HUES6 (cell line): ENCODE data around the gene GPR3.
"Not testable (repeated sequence)": the region's sequence is repeated elsewhere in the genome, so short reads cannot be mapped to it uniquely, and the experiment has no call there.

Source experiments
- H3K27ac ChIP-seq: 2 replicates; pipeline ENCODE4 v1.7.0; 2013; ENCODE audit warnings: low read depth, mild to moderate bottlenecking, low read length, inconsistent platforms
- H3K27me3 ChIP-seq: 2 replicates; pipeline ENCODE4 v1.6.1; 2013; ENCODE audit warnings: low read length; ENCODE audit not compliant: control insufficient read depth, insufficient read depth
- H3K36me3 ChIP-seq: 2 replicates; pipeline ENCODE4 v1.6.1; 2013; ENCODE audit warnings: low read length; ENCODE audit not compliant: control insufficient read depth, insufficient read depth
- H3K4me1 ChIP-seq: 2 replicates; pipeline ENCODE4 v1.6.1; 2013; ENCODE audit warnings: low read length; ENCODE audit not compliant: control insufficient read depth, insufficient read depth
- H3K4me3 ChIP-seq: 2 replicates; pipeline ENCODE4 v1.5.1; 2013; ENCODE audit warnings: low read depth, low read length
- H3K9ac ChIP-seq: one replicate; pipeline ENCODE4 v1.6.1; 2013; ENCODE audit warnings: mild to moderate bottlenecking, low read length
- H3K9me3 ChIP-seq: 2 replicates; pipeline ENCODE4 v1.6.1; 2013; ENCODE audit warnings: low read depth, low read length; ENCODE audit not compliant: control insufficient read depth, insufficient read depth

GPR3 gene

DNA sequence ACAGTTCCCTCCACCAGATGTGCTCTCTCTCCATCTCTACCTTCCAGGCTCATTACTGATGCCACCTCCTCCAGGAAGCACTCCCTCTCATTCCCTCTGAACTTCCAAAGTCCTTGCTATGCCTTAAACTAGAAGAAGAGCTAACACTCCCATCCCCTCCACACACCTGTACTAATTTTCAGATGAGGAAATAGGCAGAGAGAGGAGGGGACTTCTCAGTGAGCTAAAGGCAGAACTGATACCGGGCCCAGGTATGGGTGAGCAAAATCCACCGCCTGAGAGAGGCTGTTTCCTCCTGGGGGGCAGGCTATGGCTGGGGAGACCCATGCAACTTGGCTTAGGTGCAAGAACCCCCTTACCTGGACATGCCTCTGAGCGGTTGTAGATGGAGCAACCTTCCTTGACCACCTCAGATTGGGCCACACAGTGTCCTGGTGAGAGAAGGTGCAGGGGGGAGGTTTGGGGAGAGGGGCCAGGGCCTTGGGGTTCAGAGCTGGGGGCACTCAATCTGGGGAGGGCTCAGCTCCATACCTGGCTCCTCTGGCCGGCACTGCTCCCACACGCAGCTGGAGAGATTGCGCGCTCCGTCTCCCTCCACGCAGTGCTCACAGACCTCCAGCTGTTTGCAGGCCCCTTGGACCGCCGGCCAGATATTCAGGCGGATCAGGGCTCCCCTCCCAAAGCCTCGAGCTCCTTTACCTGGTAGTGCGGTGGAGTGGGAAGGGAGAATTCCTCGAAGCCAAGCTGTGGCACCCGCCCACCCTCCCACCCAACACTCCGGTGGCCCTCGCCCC lies 10.3 kb upstream of the GPR3 start:
- Histone ChIP-seq H3K4me3 (no peak overlapping the region), H3K27me3 (peaks cover 19% of the 10 kb centered on the region), H3K9me3 (no peaks in the 10 kb centered on the region), H3K4me1 (peaks cover 8% of the 10 kb centered on the region; the same call in 1 of the 2 replicates), H3K27ac (no peak overlapping the region), H3K9ac (no peak overlapping the region), H3K36me3 (no peaks in the 10 kb centered on the region)

GRCh38 chr1:27383039-27383605 lies 9.3 kb upstream of the GPR3 start, which contains the start of gene CD164L2:
Gene CD164L2, minus strand, starts transcription at chr1:27383333. Its CDS starts 94 bp downstream, at chr1:27383239.
- no peak within 1 kb of the TSS for H3K27ac ChIP-seq
- no peaks in the 10 kb centered on the region for H3K9me3 ChIP-seq
- H3K9ac ChIP-seq: no peak within 1 kb of the TSS
- H3K27me3 ChIP-seq: peaks cover 19% of the 10 kb centered on the region
- H3K36me3 ChIP-seq: no peaks in the 10 kb centered on the region
- H3K4me1 ChIP-seq: peaks cover 8% of the 10 kb centered on the region; the same call in 1 of the 2 replicates
- H3K4me3 ChIP-seq: peak within 1 kb of the TSS; percentile 67

GRCh38 chr1:27383661-27384060 lies 8.8 kb upstream of the GPR3 start:
- Histone ChIP-seq H3K9me3 (no peaks in the 10 kb centered on the region), H3K27ac (no peak overlapping the region), H3K36me3 (no peaks in the 10 kb centered on the region), H3K27me3 (peaks cover 19% of the 10 kb centered on the region), H3K4me3 (peak overlapping the region; percentile 67), H3K9ac (no peak overlapping the region), H3K4me1 (peaks cover 8% of the 10 kb centered on the region; the same call in 1 of the 2 replicates)

DNA sequence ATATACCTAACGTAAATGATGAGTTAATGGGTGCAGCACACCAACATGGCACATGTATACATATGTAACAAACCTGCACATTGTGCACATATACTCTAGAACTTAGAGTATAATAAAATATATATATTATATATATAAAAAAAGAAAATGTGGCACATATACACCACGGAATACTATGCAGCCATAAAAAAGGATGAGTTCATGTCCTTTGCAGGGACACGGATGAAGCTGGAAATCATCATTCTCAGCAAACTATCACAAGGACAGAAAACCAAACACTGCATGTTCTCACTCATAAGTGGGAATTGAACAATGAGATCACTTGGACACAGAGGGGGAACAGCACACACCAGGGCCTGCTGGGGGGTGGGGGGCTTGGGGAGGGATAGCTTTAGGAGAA lies 7.6 kb upstream of the GPR3 start:
- peaks cover 19% of the 10 kb centered on the region for H3K27me3 ChIP-seq
- not testable (repeated sequence) for H3K36me3 ChIP-seq, H3K9ac ChIP-seq, H3K27ac ChIP-seq, H3K4me1 ChIP-seq, H3K9me3 ChIP-seq, H3K4me3 ChIP-seq

DNA sequence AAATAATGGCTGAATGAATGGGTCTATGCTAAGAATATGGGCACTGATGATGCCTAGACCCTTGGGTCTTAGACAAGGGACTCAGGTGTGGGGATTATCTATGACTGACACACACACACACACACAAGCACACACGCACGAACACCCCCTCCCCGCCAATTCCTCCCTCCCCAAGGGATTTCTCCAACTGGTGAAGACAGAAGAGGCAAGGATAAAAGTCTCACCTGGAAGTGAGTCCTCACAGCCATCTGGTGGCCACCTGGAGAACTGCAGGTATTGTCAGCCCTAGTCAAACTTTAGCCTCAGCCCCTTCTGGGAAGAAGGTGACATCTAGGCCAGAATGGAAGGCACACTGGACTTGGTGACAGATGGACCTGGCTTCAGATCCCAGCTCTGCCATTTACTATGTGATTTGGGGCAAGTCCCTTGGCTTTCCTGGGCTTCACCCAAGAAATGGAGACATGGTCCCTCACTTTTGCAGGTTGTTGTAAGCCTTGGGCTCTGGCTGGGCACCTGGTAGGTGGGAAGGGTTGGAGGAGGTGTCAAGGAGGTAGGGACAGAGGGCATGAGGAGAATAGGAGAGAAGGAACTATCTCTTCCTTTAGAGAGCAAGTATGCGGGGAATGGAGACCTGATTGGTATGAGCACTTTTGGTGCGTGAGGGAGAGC lies 4.0 kb upstream of the GPR3 start:
- Histone ChIP-seq H3K36me3 (no peaks in the 10 kb centered on the region), H3K4me1 (peaks cover 17% of the 10 kb centered on the region), H3K27ac (no peak overlapping the region), H3K4me3 (no peak overlapping the region), H3K9me3 (no peaks in the 10 kb centered on the region), H3K9ac (no peak overlapping the region), H3K27me3 (no peaks in the 10 kb centered on the region)

DNA sequence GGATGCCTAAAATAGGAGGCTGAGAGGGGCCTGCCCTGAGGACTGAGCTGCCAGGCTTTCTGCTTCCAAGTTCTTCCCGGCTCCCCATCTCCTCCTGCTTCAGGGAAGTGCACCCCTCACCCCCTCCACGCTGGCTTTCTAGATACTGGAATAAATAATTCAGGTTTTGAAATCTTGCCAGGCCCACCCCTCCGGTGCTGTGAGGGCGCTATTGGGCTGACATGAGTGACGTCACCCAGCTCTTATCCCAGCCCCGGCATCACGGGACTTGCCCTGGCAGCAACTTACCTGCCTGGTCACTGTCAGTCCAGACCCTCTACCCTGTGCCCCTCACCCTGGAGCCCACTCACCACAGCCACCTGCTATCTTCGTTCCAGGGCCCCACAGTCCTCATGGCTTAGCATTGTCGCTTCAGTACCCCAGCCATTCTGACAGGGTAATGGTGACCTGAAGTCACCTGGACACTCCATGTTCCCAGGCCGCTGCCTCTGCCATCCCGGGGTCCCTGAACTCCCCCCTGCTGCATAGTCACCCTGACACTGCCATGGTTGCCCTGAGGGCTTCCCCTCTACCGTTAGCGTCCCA lies 819 bp upstream of the GPR3 start:
- peaks cover 16% of the 10 kb centered on the region for H3K4me1 ChIP-seq
- H3K27ac ChIP-seq: no peak overlapping the region
- H3K9ac ChIP-seq: no peak overlapping the region
- H3K36me3 ChIP-seq: peaks cover 8% of the 10 kb centered on the region
- no peaks in the 10 kb centered on the region for H3K27me3 ChIP-seq
- H3K4me3 ChIP-seq: peak overlapping the region; percentile 81
- H3K9me3 ChIP-seq: no peaks in the 10 kb centered on the region

- peak overlapping the region; percentile 81 for H3K4me3 ChIP-seq
- peaks cover 24% of the 10 kb centered on the region for H3K4me1 ChIP-seq
- H3K9me3 ChIP-seq: no peaks in the 10 kb centered on the region
- H3K36me3 ChIP-seq: peaks cover 8% of the 10 kb centered on the region
- no peaks in the 10 kb centered on the region for H3K27me3 ChIP-seq
- H3K27ac ChIP-seq: peak overlapping the region; percentile 90; the same call in 1 of the 2 replicates
- H3K9ac ChIP-seq: peak overlapping the region; percentile 74
These were observed 585 bp downstream of the GPR3 start for GRCh38 chr1:27392778-27393635.

DNA sequence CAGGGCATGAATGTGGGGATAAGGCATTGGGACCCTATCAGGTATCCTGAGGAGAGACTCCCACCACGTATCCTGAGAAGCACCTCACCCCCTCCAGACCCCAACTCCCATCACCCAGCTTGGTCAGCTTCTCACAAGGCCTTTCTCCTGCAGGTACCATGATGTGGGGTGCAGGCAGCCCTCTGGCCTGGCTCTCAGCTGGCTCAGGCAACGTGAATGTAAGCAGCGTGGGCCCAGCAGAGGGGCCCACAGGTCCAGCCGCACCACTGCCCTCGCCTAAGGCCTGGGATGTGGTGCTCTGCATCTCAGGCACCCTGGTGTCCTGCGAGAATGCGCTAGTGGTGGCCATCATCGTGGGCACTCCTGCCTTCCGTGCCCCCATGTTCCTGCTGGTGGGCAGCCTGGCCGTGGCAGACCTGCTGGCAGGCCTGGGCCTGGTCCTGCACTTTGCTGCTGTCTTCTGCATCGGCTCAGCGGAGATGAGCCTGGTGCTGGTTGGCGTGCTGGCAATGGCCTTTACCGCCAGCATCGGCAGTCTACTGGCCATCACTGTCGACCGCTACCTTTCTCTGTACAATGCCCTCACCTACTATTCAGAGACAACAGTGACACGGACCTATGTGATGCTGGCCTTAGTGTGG lies 1.3 kb downstream of the GPR3 start:
- H3K9me3 ChIP-seq: no peaks in the 10 kb centered on the region
- H3K9ac ChIP-seq: no peak overlapping the region
- H3K4me3 ChIP-seq: peak overlapping the region; percentile 81; the same call in 1 of the 2 replicates
- peaks cover 31% of the 10 kb centered on the region for H3K4me1 ChIP-seq
- H3K36me3 ChIP-seq: peaks cover 8% of the 10 kb centered on the region
- no peak overlapping the region for H3K27ac ChIP-seq
- no peaks in the 10 kb centered on the region for H3K27me3 ChIP-seq

- Histone ChIP-seq H3K27ac (no peak overlapping the region), H3K9ac (no peak overlapping the region), H3K4me3 (no peak overlapping the region), H3K27me3 (no peaks in the 10 kb centered on the region), H3K36me3 (peaks cover 8% of the 10 kb centered on the region), H3K9me3 (no peaks in the 10 kb centered on the region), H3K4me1 (peaks cover 36% of the 10 kb centered on the region)
These were observed 1.8 kb downstream of the GPR3 start for GRCh38 chr1:27394282-27394658.

DNA sequence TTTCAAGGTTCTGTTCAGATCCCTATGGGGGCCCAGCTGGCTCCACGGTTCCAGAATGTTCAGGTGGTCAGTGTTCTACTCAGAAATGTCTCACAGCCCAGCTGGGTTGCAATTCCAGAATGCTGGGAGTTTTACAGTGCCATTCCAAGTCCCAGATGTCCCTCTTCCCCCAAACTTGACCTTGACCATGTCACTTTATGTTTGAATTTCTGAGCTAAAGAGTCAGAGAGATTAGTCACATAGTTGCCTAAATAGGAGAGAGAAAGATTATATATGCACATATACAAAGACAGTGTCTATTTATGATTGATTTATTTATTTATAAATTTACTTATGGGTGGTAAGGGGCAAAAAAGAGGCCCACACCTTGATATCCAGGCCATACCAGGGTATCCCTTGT lies 2.5 kb downstream of the GPR3 start:
- peaks cover 8% of the 10 kb centered on the region for H3K36me3 ChIP-seq
- no peak overlapping the region for H3K27ac ChIP-seq
- no peak overlapping the region for H3K4me3 ChIP-seq
- no peak overlapping the region for H3K9ac ChIP-seq
- H3K27me3 ChIP-seq: no peaks in the 10 kb centered on the region
- no peaks in the 10 kb centered on the region for H3K9me3 ChIP-seq
- H3K4me1 ChIP-seq: peaks cover 40% of the 10 kb centered on the region
